Stomach smooth muscle (tissue), 2 donors: ENCODE measurements around the gene RTKN.
A peak's percentile ranks its signal among the peaks of the same experiment; 100 is the strongest.

Experiments used
- H3K27ac ChIP-seq: one replicate; pipeline ENCODE4 v1.7.0; 2013; ENCODE audit warnings: mild to moderate bottlenecking, low read length, inconsistent platforms
- H3K27me3 ChIP-seq, 2 donors: one replicate each; pipeline ENCODE4 v1.7.0; 2013; ENCODE audit warnings: low read length in 2 of 2; ENCODE audit not compliant: insufficient read depth in 2 of 2, control insufficient read depth in 1 of 2
- H3K36me3 ChIP-seq, 2 donors: one replicate each; pipeline ENCODE4 v1.7.0; 2013; ENCODE audit warnings: low read length in 2 of 2; ENCODE audit not compliant: control insufficient read depth in 2 of 2, insufficient read depth in 2 of 2
- H3K4me1 ChIP-seq: one replicate; pipeline ENCODE4 v1.7.0; 2013; ENCODE audit warnings: low read length; ENCODE audit not compliant: control insufficient read depth, insufficient read depth
- H3K4me3 ChIP-seq, 2 donors: one replicate each; pipeline ENCODE4 v1.7.0; 2013; ENCODE audit warnings: low read length in 2 of 2
- H3K9ac ChIP-seq, 2 donors: one replicate each; pipeline ENCODE4 v1.7.0; 2013; ENCODE audit warnings: low read length in 2 of 2, mild to moderate bottlenecking in 1 of 2
- H3K9me3 ChIP-seq, 2 donors: one replicate each; pipeline ENCODE4 v1.7.0; 2013; ENCODE audit warnings: low read length in 2 of 2; ENCODE audit not compliant: control insufficient read depth in 2 of 2
- donor health status: healthy.
- donor health status: Pancreatic carcinoma.

Gene RTKN

DNA sequence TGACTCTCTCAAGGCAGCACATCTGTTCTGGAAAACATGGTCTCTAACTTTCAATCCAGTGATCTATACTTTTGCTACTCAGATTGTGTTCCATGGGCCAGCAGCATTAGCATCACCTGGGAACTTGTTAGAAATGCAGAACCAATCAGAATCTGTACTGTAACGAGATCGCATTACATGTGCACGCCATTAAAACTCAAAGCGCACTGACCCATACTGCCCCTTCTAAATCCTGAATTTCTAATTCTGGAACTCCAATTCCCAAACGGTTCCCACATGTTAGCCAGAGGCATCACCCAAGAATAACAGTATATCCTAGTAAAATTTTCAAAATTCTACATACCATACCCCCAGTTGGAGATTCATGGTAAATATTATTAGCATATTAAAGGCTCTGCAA lies 51.1 kb downstream of the RTKN start:
- Histone ChIP-seq H3K4me1 (peaks cover 9% of the 10 kb centered on the region), H3K4me3 (peak overlapping the region; percentile 86 to 93), H3K27me3 (no peaks in the 10 kb centered on the region), H3K9me3 (no peaks in the 10 kb centered on the region), H3K36me3 (no peaks in the 10 kb centered on the region), H3K9ac (peak overlapping the region in 1 of 2 donors; percentile 70), H3K27ac (no peak overlapping the region)

DNA sequence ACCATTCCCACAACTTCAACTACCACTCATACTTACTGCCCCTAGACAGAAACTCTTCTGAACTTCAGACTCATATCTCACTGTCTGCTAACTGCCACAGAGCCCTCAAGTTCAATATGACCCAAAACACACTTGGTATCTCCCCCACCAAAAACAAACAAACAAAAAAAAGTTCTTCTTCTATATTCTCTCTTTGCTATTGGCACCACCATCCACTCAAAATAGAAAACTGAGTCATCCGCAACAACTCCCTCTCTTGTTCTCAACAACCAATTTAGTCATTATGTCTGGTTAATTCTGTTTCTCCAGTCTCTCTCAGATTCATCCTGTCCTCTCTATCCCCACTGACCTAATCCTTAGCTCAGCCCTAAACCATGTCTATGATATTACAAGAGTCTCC lies 54.4 kb downstream of the RTKN start:
- Histone ChIP-seq H3K9ac (no peak overlapping the region), H3K9me3 (no peaks in the 10 kb centered on the region), H3K27ac (no peak overlapping the region), H3K4me3 (no peak overlapping the region), H3K4me1 (peaks cover 11% of the 10 kb centered on the region), H3K36me3 (peaks cover 0 to 4% of the 10 kb centered on the region in 2 donors), H3K27me3 (no peaks in the 10 kb centered on the region)

DNA sequence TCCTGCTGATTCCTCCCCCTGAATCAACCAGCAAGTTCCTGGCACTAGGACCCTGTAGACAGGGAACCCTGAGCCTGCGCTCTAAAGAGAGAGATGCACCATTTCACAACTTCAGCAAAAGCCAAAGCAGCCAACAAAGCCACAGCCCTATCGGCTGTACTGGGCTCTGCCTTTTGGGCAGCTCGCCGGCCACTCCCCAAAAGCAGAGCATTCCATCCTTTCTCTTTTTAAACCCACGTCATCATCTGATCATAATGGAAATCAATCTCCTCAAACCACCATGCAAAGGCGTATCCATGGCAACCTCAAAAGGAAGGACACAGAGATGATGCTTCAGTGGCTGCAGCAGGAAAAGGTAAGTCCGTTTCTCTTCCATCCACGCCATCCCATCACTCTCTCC lies 56.3 kb downstream of the RTKN start:
- Histone ChIP-seq H3K4me3 (no peak overlapping the region), H3K36me3 (peaks cover 0 to 4% of the 10 kb centered on the region in 2 donors), H3K27ac (no peak overlapping the region), H3K27me3 (no peaks in the 10 kb centered on the region), H3K4me1 (peaks cover 17% of the 10 kb centered on the region), H3K9ac (no peak overlapping the region), H3K9me3 (no peaks in the 10 kb centered on the region)

DNA sequence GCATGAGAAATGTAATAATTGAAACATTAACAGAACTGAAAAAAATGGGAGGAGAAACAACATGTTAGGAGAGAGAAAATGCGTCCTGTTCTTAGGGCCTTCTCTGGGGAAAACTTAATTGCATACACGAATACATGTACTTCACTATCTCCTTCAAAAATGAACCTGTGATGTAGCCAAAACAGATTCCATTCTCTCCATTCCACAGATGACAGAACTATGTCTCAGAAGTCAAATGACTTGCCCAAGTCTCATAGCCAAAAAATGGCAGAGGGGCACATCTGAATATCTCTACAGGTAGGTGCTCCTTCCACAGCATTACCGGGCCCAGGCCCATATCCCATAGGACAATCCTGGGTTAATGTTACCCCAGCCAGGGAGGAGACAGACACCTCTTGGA lies 57.7 kb downstream of the RTKN start:
- Histone ChIP-seq H3K27me3 (no peaks in the 10 kb centered on the region), H3K4me3 (no peak overlapping the region), H3K36me3 (peaks cover 0 to 4% of the 10 kb centered on the region in 2 donors), H3K4me1 (peaks cover 28% of the 10 kb centered on the region), H3K9me3 (no peaks in the 10 kb centered on the region), H3K9ac (no peak overlapping the region), H3K27ac (no peak overlapping the region)

DNA sequence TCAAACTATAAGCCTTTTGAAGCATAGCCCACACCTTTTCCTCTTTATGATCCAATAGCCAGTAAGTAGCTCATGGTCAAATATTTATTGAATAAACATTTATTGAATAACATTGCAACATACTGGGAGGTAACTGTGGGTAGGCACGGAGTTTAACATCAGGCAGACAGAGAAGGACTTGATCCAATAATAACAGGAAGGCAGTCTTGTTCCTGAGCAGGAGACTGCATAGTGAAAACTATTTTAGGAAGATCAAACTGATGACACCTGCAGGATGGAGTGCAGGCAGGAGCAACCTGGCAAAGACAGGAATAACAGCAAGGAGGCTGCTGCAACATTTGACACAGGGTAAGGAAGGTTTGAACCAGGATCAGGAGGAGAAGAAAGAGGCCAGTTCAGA lies 58.5 kb downstream of the RTKN start:
- Histone ChIP-seq H3K36me3 (peaks cover 0 to 4% of the 10 kb centered on the region in 2 donors), H3K4me1 (peaks cover 30% of the 10 kb centered on the region)

DNA sequence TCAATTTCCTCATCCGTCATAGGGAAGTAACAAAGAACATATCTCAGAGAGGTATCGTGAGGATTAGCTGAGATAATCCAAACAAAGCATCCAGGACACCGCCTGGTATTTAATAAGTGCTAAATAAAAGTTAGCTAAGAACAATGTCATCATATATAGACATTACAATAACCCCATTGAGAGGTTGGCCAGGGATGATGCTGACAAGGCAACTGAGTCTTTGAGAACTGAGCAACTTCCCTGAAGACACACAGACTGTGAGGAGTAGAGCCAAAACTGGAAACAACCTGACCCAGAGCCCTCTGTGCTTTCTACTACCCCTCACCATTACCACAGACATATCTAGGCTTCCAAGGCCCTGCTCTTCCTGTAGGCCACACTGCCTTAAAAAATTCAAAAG lies 60.0 kb downstream of the RTKN start:
- Histone ChIP-seq H3K27me3 (no peaks in the 10 kb centered on the region), H3K4me1 (peaks cover 30% of the 10 kb centered on the region), H3K4me3 (no peak overlapping the region), H3K36me3 (peaks cover 9 to 18% of the 10 kb centered on the region in 2 donors), H3K9ac (no peak overlapping the region), H3K9me3 (no peaks in the 10 kb centered on the region), H3K27ac (no peak overlapping the region)

More for the DNA sequence above, 58.5 kb downstream of the RTKN start:
- H3K9me3 ChIP-seq, result no peaks in the 10 kb centered on the region
- H3K27ac ChIP-seq, result no peak overlapping the region
- H3K27me3 ChIP-seq, result no peaks in the 10 kb centered on the region
- H3K4me3 ChIP-seq, result no peak overlapping the region
- no peak overlapping the region for H3K9ac ChIP-seq

DNA sequence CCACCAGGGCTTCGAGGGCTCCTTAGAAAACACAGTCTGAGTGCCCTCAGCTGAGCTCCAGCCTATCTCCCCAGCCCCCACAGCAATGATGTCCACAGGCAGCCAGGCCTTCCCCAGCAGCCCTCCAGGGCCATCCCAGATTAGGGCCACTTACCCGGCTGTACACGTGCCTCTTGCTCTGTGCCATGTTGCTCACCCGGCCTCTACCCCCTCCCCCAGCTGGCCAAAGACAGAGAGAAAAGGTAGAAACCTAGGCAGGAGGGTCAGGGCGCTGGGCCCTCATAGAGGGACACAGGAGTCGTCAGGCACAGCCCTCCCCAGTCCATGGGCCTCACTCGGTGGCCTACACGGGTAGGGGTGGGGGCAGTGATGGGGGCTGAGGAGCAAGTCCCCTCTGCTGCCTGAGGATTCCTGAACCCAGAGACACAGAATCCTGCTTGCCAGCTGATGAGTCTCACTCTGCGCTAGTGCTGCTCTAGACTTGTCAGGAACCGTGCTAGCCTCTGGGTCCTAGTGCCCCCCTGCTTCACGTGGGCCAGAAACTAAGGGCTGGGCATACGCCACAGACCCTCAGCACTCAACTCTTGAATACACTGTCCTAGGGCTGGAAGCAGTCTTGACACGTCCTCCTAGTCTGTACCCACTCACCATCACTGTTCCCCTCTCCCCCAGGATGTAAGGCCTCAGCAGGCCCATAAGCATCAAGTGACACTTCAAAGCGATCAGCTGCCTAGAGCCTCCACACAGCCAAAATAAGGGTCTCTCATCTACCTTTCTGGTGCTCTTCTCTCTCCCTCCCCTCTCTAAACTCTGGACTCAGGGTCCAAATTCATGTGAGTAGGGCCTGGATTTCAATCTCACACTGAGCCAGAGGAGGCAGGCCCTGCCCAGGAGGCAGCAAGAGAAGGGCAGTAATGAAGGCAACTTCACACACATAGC lies 61.6 kb downstream of the RTKN start, which contains the start of gene DCTN1:
Gene DCTN1 (minus strand): TSS at position 461 of the 939 bp plus-strand sequence. CDS start 274 bp downstream, at position 187.
- no peaks in the 10 kb centered on the region for H3K27me3 ChIP-seq
- H3K9me3 ChIP-seq, result no peaks in the 10 kb centered on the region
- H3K27ac ChIP-seq, result no peak within 1 kb of the TSS
- peak within 1 kb of the TSS; percentile 58 to 73 for H3K9ac ChIP-seq
- H3K4me3 ChIP-seq, result peak within 1 kb of the TSS; percentile 49 to 76
- H3K4me1 ChIP-seq, result peaks cover 34% of the 10 kb centered on the region
- H3K36me3 ChIP-seq, result peaks cover 16 to 22% of the 10 kb centered on the region in 2 donors

DNA sequence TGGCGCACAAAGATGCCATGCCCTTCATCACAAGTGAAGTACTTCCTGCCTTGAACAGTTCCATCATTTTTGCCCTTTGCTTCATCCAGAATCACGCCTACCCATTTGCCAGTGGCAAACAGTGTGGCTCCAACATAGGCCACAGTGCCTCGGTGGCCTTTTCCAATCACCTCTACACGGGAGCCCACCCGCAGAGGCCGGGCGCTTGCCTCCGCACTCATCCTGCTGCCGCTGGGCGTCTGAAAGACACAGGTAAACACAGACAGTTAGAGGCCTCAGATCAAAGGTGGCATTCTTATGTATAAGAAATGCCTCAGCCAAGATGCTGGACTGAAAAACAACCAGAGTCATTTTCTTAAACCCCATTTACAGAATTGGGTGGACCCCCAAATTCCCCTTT lies 63.7 kb downstream of the RTKN start:
- Histone ChIP-seq H3K9me3 (no peaks in the 10 kb centered on the region), H3K27ac (no peak overlapping the region), H3K4me3 (no peak overlapping the region), H3K9ac (no peak overlapping the region), H3K27me3 (no peaks in the 10 kb centered on the region), H3K36me3 (peaks cover 16 to 21% of the 10 kb centered on the region in 2 donors), H3K4me1 (peaks cover 54% of the 10 kb centered on the region)

DNA sequence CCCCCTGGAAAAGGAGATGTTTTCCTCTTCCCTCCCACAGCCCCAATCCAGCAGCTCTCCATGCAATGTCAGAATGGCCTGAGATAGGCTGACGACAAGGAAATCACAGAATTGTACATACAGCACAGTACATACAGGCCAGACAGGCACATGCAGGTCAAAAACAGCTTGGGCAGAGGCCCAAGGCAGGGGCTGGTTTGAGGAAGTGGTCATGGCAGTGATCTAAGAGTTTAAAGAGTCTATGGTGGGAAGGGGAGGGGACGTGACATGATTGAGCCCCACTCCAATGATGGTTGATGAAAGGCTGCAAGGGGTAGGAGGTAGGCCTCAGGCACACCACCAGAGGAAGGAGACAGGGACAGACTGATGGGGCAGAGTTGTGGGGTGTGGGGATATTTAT lies 65.9 kb downstream of the RTKN start:
- Histone ChIP-seq H3K4me1 (peaks cover 53% of the 10 kb centered on the region), H3K27ac (no peak overlapping the region), H3K27me3 (no peaks in the 10 kb centered on the region), H3K4me3 (no peak overlapping the region), H3K9ac (no peak overlapping the region), H3K36me3 (peaks cover 20 to 25% of the 10 kb centered on the region in 2 donors), H3K9me3 (no peaks in the 10 kb centered on the region)
